Fibroblast of pulmonary artery (primary cell): ENCODE measurements around the gene ANKRD13C.

Source experiments
- DNase-seq: peaks from one replicate; pipeline ENCODE4 v3.0.0-alpha.2; 2010; ENCODE audit warnings: low read depth
- H3K4me3 ChIP-seq: replicated peaks from 2 replicates; pipeline ENCODE4 v1.5.1; 2011; ENCODE audit warnings: low read depth, mild to moderate bottlenecking, control low read depth, low read length, moderate library complexity
- CTCF ChIP-seq: IDR thresholded peaks from 2 replicates; pipeline ENCODE4 v1.5.1; 2011; ENCODE audit warnings: mild to moderate bottlenecking, control low read depth, low read length, inconsistent platforms; ENCODE audit errors: missing control alignments

Gene ANKRD13C

GRCh38 chr1:70221238-70222121 lies 133.0 kb downstream of the ANKRD13C start, which contains the start of gene SRSF11:
TSS of gene SRSF11 (plus strand) at chr1:70221380. CDS start at chr1:70221637, 257 bp downstream.
- TF ChIP-seq CTCF, result no peak
- H3K4me3 ChIP-seq, result peak within 1 kb of the TSS; percentile 67

GRCh38 chr1:70220517-70221237 lies 133.8 kb downstream of the ANKRD13C start:
- H3K4me3 ChIP-seq, result peak overlapping the region; percentile 67
- DNase-seq, result no peak
- no peak for TF ChIP-seq CTCF

More at GRCh38 chr1:70221238-70222121, 133.0 kb downstream of the ANKRD13C start, which contains the start of gene SRSF11:
- peak; percentile 96 for DNase-seq

DNA sequence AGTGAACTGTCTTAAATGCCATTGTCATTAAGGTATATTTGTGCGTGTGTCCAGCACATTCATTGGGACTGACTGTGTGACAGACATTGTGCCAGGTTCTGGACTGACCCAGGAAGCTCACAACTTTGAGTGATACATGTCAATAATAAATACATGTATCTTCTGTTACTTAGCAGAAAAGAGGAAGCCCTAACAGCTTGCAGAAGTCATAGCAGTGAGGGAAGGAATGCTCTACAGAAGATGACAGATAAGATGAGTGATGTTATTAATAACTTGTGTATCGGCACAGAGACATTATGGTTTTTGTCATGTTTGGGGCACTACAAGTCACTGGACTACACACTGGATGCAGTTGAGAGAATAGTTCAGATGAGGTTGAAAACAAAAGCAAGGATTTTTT lies 134.5 kb downstream of the ANKRD13C start:
- H3K4me3 ChIP-seq, result no peak overlapping the region
- TF ChIP-seq CTCF, result no peak
- DNase-seq, result no peak

GRCh38 chr1:70211541-70211940 lies 143.0 kb downstream of the ANKRD13C start:
- no peak for TF ChIP-seq CTCF
- H3K4me3 ChIP-seq, result no peak overlapping the region
- DNase-seq, result no peak

DNA sequence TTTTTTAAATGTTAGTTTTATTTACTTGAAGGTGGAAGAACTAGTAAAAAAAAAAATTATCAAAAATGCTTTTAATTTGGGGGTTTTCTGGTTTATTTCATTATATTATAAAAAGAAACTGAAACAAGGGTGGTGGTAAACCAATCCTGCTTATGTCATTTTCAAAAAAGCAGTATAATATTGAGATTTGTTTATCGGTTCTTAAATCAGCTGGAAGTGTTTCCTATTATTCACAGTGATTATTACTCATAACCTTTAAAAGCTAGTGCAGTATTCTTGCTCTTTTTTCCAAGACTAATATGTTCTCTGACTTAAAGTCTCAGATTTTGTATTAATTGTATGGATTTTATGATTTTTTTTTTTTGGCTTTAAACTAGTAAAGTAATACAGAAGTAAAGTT lies 143.7 kb downstream of the ANKRD13C start:
- no peak for TF ChIP-seq CTCF
- no peak overlapping the region for H3K4me3 ChIP-seq

More for the DNA sequence above, 143.7 kb downstream of the ANKRD13C start:
- DNase-seq, result no peak
